Measurements from ENCODE around the gene SLC2A3.
"Not testable (repeated sequence)": the region's sequence is repeated elsewhere in the genome, so short reads cannot be mapped to it uniquely, and the experiment has no call there.

GRCh38 chr12:7905600-7906125, 30.3 kb downstream of the SLC2A3 start:
- TF ChIP-seq CTCF, POLR2A (IDR thresholded peaks at IDR 0.05): not testable (repeated sequence)
